GM03348 (cell line): Measurements from ENCODE around the gene GUCY2D.

Experiments
- DNase-seq: peaks from one replicate; pipeline ENCODE4 v3.0.0; 2012; ENCODE audit warnings: low spot score

Gene GUCY2D

DNA sequence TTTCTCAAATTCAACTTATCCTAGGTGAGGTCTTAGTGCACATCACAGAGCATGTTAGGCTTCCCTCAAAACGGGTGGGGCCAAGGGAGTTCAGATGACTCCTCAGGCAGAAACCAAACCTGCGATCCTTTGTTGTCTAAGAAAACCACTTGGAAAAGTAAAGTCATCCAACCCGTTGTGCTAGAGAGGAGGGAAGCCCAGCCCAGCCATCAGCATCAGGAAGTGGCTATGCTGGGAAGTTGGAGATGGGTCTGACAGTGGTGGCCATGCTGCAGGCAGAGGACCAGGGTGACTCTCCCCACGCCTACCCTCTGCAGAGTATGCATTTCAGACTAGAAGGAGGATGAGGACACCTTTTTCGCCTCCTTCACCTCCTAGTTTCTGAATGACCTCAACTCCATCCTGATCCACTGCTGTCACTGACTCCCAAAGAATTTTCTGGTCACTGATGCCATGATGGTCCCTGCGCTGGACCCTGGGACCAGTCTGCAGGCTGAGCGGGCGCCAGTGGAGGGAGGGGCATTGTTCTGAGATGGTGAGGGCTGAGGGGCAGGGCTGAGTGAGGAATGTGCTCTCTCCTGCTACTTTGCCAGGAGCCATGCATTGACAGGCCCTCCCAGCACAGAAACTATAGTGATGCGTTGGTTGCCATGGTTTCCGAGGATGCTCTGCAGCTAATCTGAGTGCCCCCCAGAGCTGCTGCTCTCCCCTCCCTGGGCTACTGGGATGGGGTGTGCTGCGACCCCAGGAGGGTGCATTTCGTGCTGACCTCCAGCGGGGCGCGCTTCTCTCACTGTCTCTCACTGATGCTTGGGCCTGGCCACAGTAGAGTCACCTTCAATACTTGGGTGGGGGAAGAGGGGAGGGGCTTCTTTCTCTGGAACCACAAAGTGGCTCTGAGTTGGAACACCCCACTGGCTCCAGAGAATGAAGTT is 64.7 kb downstream of the GUCY2D start:
- no peak for DNase-seq

DNA sequence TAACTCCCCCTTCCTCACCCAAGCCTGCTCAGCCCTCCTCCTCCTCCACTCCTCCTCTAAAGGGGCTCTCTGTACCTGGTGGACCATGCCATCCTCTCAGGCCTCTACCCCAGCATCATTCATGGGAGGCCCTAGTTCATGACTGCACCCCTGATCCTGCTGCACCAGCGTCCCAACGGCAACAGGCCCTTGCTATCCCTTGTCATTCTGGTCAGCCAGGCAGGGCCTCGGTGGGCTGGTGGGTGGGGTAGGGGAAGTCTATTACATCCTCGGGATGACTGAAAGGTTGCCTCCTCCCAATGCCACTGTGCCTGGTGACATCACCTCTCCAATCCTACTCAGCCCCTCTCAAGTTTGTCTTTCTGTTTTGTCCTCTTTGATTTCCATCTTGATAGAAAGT is 65.4 kb downstream of the GUCY2D start:
- no peak for DNase-seq

DNA sequence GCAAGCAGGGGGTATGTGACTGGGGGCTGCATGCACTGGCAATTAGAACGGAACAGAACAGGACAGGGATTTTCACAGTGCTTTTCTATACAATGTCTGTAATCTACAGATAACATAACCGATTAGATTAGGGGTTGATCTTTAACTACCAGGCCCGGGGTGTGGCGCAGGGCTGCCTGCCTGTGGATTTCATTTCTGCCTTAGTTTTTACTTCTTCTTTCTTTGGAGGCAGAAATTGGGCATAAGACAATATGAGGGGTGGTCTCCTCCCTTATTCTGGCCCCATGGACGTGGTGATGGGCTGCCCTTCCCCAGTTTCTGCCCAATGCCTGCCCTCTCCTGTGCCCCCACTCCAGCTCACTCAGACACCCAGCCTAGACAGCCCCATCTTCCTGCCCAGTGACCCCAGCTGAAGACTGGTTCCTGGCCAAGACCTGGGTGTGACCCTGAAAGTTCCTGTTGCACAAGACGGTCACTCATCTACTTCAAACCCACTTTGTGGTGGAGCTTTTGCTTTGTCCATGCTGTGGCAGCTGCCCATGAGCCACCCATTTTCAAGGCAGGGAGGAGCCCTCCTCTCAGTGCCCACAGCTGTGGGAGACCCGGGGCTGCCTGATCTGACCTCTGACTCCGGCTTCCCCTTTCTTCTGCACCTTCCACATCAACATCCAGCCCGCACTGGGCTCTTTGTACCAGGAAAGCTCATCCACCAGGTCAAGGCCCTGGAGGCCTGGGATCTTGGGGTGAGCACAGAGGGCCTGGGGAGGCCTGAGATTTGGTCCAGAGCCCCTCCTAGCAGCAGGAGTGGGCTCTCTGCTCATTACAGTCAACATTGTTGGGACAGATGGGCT is 66.5 kb downstream of the GUCY2D start:
- no peak for DNase-seq

DNA sequence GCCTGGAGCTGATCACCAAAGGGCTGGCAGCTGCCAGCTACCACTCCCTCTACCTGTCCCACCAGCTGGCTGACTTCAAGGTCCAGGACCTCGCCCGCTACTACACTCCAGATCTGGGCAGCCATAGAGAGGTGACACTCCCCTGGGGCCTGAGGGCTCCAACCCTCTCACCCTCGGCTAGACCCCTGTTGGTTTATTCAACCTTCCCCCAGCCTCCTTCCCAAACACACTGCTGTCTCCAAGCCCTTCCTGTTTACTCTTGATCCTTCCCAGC is 67.1 kb downstream of the GUCY2D start:
- DNase-seq, result no peak
